DND-41 (cell line): ENCODE measurements around the gene CDH20.

ENCODE experiments used
- ATAC-seq: fragments of 200-7000 bp; cut with Tn5 transposase; 3 replicates; pipeline ENCODE4 v1.9.1; 2021; ENCODE audit warnings: low read depth; ENCODE audit not compliant: insufficient read depth
- DNase-seq: peaks from one replicate; pipeline ENCODE4 v3.0.0-alpha.2; 2020
- H2AFZ ChIP-seq: 2 replicates; pipeline ENCODE4 v1.6.0; 2012; ENCODE audit warnings: low read depth, low read length
- H3K27ac ChIP-seq: 2 replicates; pipeline ENCODE4 v1.5.1; 2012; ENCODE audit warnings: low read length, inconsistent platforms
- H3K27me3 ChIP-seq: fragments of 200-600 bp; sonication (generic); 2 replicates; pipeline ENCODE4 v1.6.0; 2012; ENCODE audit warnings: low read length, mild to moderate bottlenecking, inconsistent platforms; ENCODE audit not compliant: insufficient read depth, poor library complexity
- H3K36me3 ChIP-seq: 2 replicates; pipeline ENCODE4 v1.5.1; 2012; ENCODE audit warnings: low read length, inconsistent platforms; ENCODE audit not compliant: insufficient read depth
- H3K4me1 ChIP-seq: 2 replicates; pipeline ENCODE4 v1.5.1; 2012; ENCODE audit warnings: mild to moderate bottlenecking, low read length; ENCODE audit not compliant: insufficient read depth
- H3K4me2 ChIP-seq: 2 replicates; pipeline ENCODE4 v1.6.0; 2012; ENCODE audit warnings: mild to moderate bottlenecking, moderate library complexity, low read length, inconsistent platforms; ENCODE audit not compliant: insufficient read depth
- H3K4me3 ChIP-seq, 2 experiments: fragments of 200-600 bp in 1 of 2; shearing (Covaris generic) in 1 of 2; 2 replicates each; pipeline ENCODE4 v1.5.1; 2012 to 2016; ENCODE audit warnings: inconsistent platforms in 2 of 2, low read length in 2 of 2, mild to moderate bottlenecking in 2 of 2, low read depth in 1 of 2, moderate library complexity in 1 of 2
- H3K79me2 ChIP-seq: 2 replicates; pipeline ENCODE4 v1.6.0; 2012; ENCODE audit warnings: low read length, inconsistent platforms; ENCODE audit not compliant: insufficient read depth
- H3K9ac ChIP-seq: 2 replicates; pipeline ENCODE4 v1.6.0; 2012; ENCODE audit warnings: low read depth, mild to moderate bottlenecking, inconsistent platforms, low read length, moderate library complexity
- H3K9me3 ChIP-seq: 2 replicates; pipeline ENCODE4 v1.5.1; 2012; ENCODE audit warnings: low read length, moderate library complexity, mild to moderate bottlenecking, inconsistent platforms; ENCODE audit not compliant: insufficient read depth, severe bottlenecking
- H4K20me1 ChIP-seq: 2 replicates; pipeline ENCODE4 v1.6.0; 2012; ENCODE audit warnings: low read length; ENCODE audit not compliant: insufficient read depth
- CTCF ChIP-seq: IDR thresholded peaks from 2 replicates; pipeline ENCODE4 v1.5.1; 2012; ENCODE audit warnings: borderline replicate concordance, low read length, moderate library complexity, mild to moderate bottlenecking; ENCODE audit not compliant: poor library complexity, severe bottlenecking; ENCODE audit errors: extremely low read depth
- EZH2 ChIP-seq: IDR thresholded peaks from 3 replicates; pipeline ENCODE4 v1.6.1; 2012; ENCODE audit warnings: borderline replicate concordance, low read depth, mild to moderate bottlenecking, moderate library complexity, low read length, inconsistent platforms; ENCODE audit not compliant: severe bottlenecking

The CDH20 gene

GRCh38 chr18:61398961-61399705 is 65.9 kb downstream of the CDH20 start:
- no peak overlapping the region for H3K4me2 ChIP-seq
- no peak overlapping the region for H3K9ac ChIP-seq
- no peaks in the 10 kb centered on the region for H3K79me2 ChIP-seq
- H3K4me1 ChIP-seq = no peaks in the 10 kb centered on the region
- no peak for ATAC-seq
- H3K27me3 ChIP-seq = peaks cover 3% of the 10 kb centered on the region
- no peaks in the 10 kb centered on the region for H4K20me1 ChIP-seq
- H3K36me3 ChIP-seq = no peaks in the 10 kb centered on the region
- H3K4me3 ChIP-seq = no peak overlapping the region
- DNase-seq = no peak
- H2AFZ ChIP-seq = no peak overlapping the region
- no peaks in the 10 kb centered on the region for H3K9me3 ChIP-seq
- TF ChIP-seq EZH2 = no peak
- no peak for TF ChIP-seq CTCF
- no peak overlapping the region for H3K27ac ChIP-seq

GRCh38 chr18:61400016-61400635 is 66.9 kb downstream of the CDH20 start:
- DNase-seq (no peak), ATAC-seq (no peak)
- no peak overlapping the region for H2AFZ ChIP-seq
- no peaks in the 10 kb centered on the region for H3K79me2 ChIP-seq
- no peaks in the 10 kb centered on the region for H3K9me3 ChIP-seq
- no peak overlapping the region for H3K9ac ChIP-seq
- H4K20me1 ChIP-seq = no peaks in the 10 kb centered on the region
- no peak overlapping the region for H3K27ac ChIP-seq
- no peaks in the 10 kb centered on the region for H3K27me3 ChIP-seq
- H3K4me3 ChIP-seq = no peak overlapping the region
- H3K4me2 ChIP-seq = no peak overlapping the region
- no peak for TF ChIP-seq EZH2
- no peak for TF ChIP-seq CTCF
- H3K4me1 ChIP-seq = no peaks in the 10 kb centered on the region
- H3K36me3 ChIP-seq = no peaks in the 10 kb centered on the region

GRCh38 chr18:61400716-61401115 is 67.5 kb downstream of the CDH20 start:
- no peaks in the 10 kb centered on the region for H3K4me1 ChIP-seq
- ATAC-seq = no peak
- H2AFZ ChIP-seq = no peak overlapping the region
- H3K4me3 ChIP-seq = no peak overlapping the region
- no peak overlapping the region for H3K9ac ChIP-seq
- H3K36me3 ChIP-seq = no peaks in the 10 kb centered on the region
- no peaks in the 10 kb centered on the region for H3K27me3 ChIP-seq
- no peaks in the 10 kb centered on the region for H3K79me2 ChIP-seq
- DNase-seq = no peak
- H4K20me1 ChIP-seq = no peaks in the 10 kb centered on the region
- no peaks in the 10 kb centered on the region for H3K9me3 ChIP-seq
- no peak overlapping the region for H3K4me2 ChIP-seq
- no peak for TF ChIP-seq EZH2
- no peak for TF ChIP-seq CTCF
- no peak overlapping the region for H3K27ac ChIP-seq
